ENCODE data around the gene MAGI1.
"Not testable (repeated sequence)": the region's sequence is repeated elsewhere in the genome, so short reads cannot be mapped to it uniquely, and the experiment has no call there.

Gene MAGI1

GRCh38 chr3:65729555-65729954 is 309.2 kb downstream of the MAGI1 start:
- in situ Hi-C loops (cut with MboI; ENCODE audit: low sequenced_read_pairs), result no loop called here

- in situ Hi-C loops (cut with MboI; ENCODE audit: low sequenced_read_pairs), result no loop called here
These were observed 310.6 kb downstream of the MAGI1 start for GRCh38 chr3:65728138-65728537.

- in situ Hi-C loops (cut with MboI; ENCODE audit: low sequenced_read_pairs), result no loop called here
These were observed 314.7 kb downstream of the MAGI1 start for GRCh38 chr3:65723985-65724384.

- in situ Hi-C loops (cut with MboI; ENCODE audit: low sequenced_read_pairs), result no loop called here
These were observed 315.7 kb downstream of the MAGI1 start for GRCh38 chr3:65723011-65723410.

- in situ Hi-C loops (cut with MboI; ENCODE audit: low sequenced_read_pairs), result no loop called here
These were observed 317.6 kb downstream of the MAGI1 start for GRCh38 chr3:65720989-65721737.

GRCh38 chr3:65719639-65720038 is 319.1 kb downstream of the MAGI1 start:
- in situ Hi-C loops (cut with MboI; ENCODE audit: low sequenced_read_pairs), result not testable (repeated sequence)

GRCh38 chr3:65717676-65718346 is 320.9 kb downstream of the MAGI1 start:
- in situ Hi-C loops (cut with MboI; ENCODE audit: low sequenced_read_pairs), result no loop called here

- in situ Hi-C loops (cut with MboI; ENCODE audit: low sequenced_read_pairs), result no loop called here
These were observed 322.5 kb downstream of the MAGI1 start for GRCh38 chr3:65716071-65716751.

- in situ Hi-C loops (cut with MboI; ENCODE audit: low sequenced_read_pairs), result no loop called here
These were observed 324.6 kb downstream of the MAGI1 start for GRCh38 chr3:65714134-65714533.

- in situ Hi-C loops (cut with MboI; ENCODE audit: low sequenced_read_pairs), result no loop called here
These were observed 325.7 kb downstream of the MAGI1 start for GRCh38 chr3:65713016-65713415.

GRCh38 chr3:65712140-65712539 is 326.6 kb downstream of the MAGI1 start:
- in situ Hi-C loops (cut with MboI; ENCODE audit: low sequenced_read_pairs), result no loop called here

- in situ Hi-C loops (cut with MboI; ENCODE audit: low sequenced_read_pairs), result no loop called here
These were observed 331.7 kb downstream of the MAGI1 start for GRCh38 chr3:65706776-65707568.

- in situ Hi-C loops (cut with MboI; ENCODE audit: low sequenced_read_pairs), result no loop called here
These were observed 332.4 kb downstream of the MAGI1 start for GRCh38 chr3:65706301-65706700.

GRCh38 chr3:65703820-65704219 is 334.9 kb downstream of the MAGI1 start:
- in situ Hi-C loops (cut with MboI; ENCODE audit: low sequenced_read_pairs), result no loop called here

- in situ Hi-C loops (cut with MboI; ENCODE audit: low sequenced_read_pairs), result no loop called here
These were observed 335.7 kb downstream of the MAGI1 start for GRCh38 chr3:65703026-65703425.

GRCh38 chr3:65702202-65702601 is 336.5 kb downstream of the MAGI1 start:
- in situ Hi-C loops (cut with MboI; ENCODE audit: low sequenced_read_pairs), result no loop called here

GRCh38 chr3:65701516-65701915 is 337.2 kb downstream of the MAGI1 start:
- in situ Hi-C loops (cut with MboI; ENCODE audit: low sequenced_read_pairs), result no loop called here

GRCh38 chr3:65689436-65689835 is 349.3 kb downstream of the MAGI1 start:
- in situ Hi-C loops (cut with MboI; ENCODE audit: low sequenced_read_pairs), result no loop called here

- in situ Hi-C loops (cut with MboI; ENCODE audit: low sequenced_read_pairs), result no loop called here
These were observed 351.0 kb downstream of the MAGI1 start for GRCh38 chr3:65687741-65688140.

- in situ Hi-C loops (cut with MboI; ENCODE audit: low sequenced_read_pairs), result no loop called here
These were observed 353.0 kb downstream of the MAGI1 start for GRCh38 chr3:65685621-65686235.

- in situ Hi-C loops (cut with MboI; ENCODE audit: low sequenced_read_pairs), result no loop called here
These were observed 360.2 kb downstream of the MAGI1 start for GRCh38 chr3:65678516-65678915.

Data from HL-60/S4 treated with phorbol 12-myristate 13-acetate at 8.2 ng/mL for 4 days and 3 days (cell line).